Mammary epithelial cell (primary cell): ENCODE results near the gene SMYD5.

Experiments used
- EZH2 ChIP-seq: IDR thresholded peaks from 2 replicates; pipeline ENCODE4 v1.6.1; 2012; ENCODE audit warnings: low read length, inconsistent platforms, borderline replicate concordance
- TF ChIP-seq, protein P1 (sequence below), 2 donors: IDR thresholded peaks in 1 of 2; conservative IDR thresholded peaks in 1 of 2; 2 replicates each; pipeline ENCODE4 v1.5.1; 2011 to 2012; ENCODE audit warnings: inconsistent platforms in 2 of 2, low read length in 2 of 2, mild to moderate bottlenecking in 2 of 2, control low read depth in 1 of 2, low read depth in 1 of 2; ENCODE audit not compliant: insufficient read depth in 1 of 2; ENCODE audit errors: extremely low read depth in 1 of 2

DNA sequence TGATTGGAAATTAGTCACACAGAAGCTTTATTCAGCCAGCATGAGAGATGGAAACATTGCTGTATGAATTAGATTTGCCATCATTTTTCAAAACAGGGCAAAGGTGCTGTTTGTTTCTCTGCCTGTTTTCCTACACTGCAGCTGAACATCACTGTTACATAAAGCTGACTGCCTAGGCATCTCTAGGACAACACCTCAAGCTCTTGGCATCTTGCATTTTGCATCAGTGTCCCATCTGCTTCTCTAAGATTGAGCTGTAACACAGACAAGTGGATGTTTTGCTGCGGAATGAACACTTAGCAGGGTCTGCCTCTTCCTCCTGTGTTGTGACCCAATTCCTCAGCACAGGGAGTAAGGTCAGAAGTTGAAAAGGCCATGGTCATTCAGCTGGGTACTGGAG lies 24.9 kb downstream of the SMYD5 start:
- TF ChIP-seq, protein P1, sequence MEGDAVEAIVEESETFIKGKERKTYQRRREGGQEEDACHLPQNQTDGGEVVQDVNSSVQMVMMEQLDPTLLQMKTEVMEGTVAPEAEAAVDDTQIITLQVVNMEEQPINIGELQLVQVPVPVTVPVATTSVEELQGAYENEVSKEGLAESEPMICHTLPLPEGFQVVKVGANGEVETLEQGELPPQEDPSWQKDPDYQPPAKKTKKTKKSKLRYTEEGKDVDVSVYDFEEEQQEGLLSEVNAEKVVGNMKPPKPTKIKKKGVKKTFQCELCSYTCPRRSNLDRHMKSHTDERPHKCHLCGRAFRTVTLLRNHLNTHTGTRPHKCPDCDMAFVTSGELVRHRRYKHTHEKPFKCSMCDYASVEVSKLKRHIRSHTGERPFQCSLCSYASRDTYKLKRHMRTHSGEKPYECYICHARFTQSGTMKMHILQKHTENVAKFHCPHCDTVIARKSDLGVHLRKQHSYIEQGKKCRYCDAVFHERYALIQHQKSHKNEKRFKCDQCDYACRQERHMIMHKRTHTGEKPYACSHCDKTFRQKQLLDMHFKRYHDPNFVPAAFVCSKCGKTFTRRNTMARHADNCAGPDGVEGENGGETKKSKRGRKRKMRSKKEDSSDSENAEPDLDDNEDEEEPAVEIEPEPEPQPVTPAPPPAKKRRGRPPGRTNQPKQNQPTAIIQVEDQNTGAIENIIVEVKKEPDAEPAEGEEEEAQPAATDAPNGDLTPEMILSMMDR (conservative IDR thresholded peaks at IDR 0.05 in 1 of 2, IDR thresholded peaks at IDR 0.05 in 1 of 2; ENCODE audit: extremely low read depth in 1 of 2, insufficient read depth in 1 of 2, low read depth in 1 of 2, low read length in 2 of 2): no peak
- no peak for TF ChIP-seq EZH2
